NCI-H69 (cell line): Measurements from ENCODE around the gene TMEM125.

Source experiments
- DNase-seq: peaks from one replicate; lab custom pipeline; 2025; lab: John Stamatoyannopoulos, UW

TMEM125 gene

GRCh38 chr1:43312212-43312623, 42.4 kb downstream of the TMEM125 start:
- no peak for DNase-seq

DNA sequence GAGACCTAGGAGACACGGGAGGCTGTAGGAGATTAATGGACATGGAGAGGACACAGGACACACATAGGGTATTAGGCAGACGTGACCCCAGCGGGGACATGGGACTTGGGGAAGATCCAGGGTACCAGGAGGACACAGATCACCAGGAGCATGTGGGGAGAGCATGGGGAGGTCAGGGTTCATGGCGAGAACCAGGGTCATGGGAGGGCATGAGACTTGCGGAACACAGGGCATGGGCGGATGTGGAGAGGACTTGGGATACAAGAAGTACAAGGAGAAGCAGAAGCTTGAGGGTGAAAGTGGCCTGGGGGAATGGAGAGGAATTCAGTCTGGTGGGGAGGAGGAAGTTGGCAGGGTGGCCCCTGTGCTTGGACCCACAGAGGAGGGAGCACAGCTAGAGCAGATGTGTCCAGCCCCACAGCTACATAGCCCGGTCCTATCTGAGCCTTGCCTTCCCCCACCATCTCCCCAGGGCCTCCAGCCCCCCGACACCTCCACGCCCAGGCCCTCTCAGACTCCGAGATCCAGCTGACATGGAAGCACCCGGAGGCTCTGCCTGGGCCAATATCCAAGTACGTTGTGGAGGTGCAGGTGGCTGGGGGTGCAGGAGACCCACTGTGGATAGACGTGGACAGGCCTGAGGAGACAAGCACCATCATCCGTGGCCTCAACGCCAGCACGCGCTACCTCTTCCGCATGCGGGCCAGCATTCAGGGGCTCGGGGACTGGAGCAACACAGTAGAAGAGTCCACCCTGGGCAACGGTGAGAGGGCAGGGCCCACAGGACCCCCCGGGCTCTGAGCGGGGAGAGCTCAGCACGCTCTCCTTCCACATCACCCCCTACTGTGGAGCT, 43.1 kb downstream of the TMEM125 start:
- DNase-seq: no peak

DNA sequence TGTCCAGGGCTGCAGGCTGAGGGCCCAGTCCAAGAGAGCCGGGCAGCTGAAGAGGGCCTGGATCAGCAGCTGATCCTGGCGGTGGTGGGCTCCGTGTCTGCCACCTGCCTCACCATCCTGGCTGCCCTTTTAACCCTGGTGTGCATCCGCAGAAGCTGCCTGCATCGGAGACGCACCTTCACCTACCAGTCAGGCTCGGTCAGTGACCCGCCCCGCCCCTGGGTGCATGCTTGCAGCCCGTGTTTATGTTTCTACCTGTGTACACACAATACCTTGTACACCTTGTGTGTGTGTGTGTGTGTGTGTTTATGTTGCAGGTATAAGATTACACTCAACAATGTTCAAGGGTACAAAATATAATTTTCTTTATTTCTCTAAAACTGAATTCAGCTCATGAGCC, 44.0 kb downstream of the TMEM125 start:
- DNase-seq: no peak

GRCh38 chr1:43314233-43314632, 44.5 kb downstream of the TMEM125 start:
- no peak for DNase-seq

DNA sequence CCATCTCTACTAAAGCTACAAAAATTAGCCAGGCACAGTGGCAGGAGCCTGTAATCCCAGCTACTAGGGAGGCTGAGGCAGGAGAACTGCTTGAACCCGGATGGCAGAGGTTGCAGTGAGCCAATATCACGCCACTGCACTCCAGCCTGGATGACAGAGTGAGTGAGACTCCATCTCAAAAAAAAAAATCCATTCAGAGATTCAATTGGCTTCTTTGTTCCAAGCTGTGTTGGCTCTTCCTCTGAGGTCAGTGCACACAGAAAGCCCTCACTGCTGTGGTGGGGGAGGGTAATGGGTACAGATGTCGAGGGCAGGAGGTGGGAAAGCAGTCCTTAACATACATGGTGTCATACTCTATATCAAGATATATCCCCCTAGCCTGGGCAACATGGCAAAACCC, 45.7 kb downstream of the TMEM125 start:
- no peak for DNase-seq

- no peak for DNase-seq
Observed at GRCh38 chr1:43315963-43316737, 46.4 kb downstream of the TMEM125 start.

DNA sequence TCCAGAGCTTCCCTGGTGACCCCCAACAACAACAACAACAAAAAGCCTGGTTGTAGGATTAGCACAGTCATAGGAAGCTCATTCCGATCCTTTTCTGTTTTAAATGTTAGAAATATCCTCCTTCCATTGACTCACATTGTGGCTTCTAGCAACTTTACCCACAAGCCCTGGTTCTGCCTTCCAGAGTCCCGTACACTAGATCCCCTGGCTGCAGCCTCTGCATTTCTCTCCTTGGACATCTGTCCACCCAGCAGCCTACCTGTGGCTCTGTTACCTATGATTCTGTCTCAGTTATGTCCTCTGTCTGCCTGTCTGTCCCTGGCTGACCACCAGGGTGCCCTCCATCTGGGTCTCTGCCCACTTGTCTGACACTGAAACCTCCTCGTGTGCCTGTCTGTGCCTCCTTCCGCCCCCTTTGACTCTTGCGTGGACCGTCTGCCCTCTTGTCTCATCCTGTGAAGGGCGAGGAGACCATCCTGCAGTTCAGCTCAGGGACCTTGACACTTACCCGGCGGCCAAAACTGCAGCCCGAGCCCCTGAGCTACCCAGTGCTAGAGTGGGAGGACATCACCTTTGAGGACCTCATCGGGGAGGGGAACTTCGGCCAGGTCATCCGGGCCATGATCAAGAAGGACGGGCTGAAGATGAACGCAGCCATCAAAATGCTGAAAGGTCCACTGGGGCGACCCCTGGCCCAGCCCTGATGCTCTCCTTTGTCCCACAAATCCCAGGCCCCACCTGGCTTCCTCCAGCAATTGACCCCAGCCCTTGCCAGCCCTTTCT, 47.1 kb downstream of the TMEM125 start:
- DNase-seq: no peak

GRCh38 chr1:43317817-43318471, 48.2 kb downstream of the TMEM125 start:
- no peak for DNase-seq

- DNase-seq: no peak
Observed at GRCh38 chr1:43318831-43319230, 49.0 kb downstream of the TMEM125 start.

DNA sequence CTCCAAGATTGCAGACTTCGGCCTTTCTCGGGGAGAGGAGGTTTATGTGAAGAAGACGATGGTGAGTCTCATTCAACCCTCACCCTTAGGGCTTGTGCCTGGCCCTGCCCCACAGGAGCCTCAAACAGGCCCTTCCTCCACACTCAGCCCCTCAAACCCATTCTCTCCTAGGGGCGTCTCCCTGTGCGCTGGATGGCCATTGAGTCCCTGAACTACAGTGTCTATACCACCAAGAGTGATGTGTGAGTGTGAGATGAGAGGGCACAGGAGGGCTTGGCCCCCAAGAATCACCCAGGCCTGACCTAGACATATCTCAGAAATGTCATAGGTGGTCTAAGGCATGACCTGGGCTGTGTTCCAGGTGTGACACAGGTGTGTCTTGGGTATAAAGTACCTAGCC, 49.5 kb downstream of the TMEM125 start:
- DNase-seq: no peak

GRCh38 chr1:43319766-43320165, 50.0 kb downstream of the TMEM125 start:
- no peak for DNase-seq

DNA sequence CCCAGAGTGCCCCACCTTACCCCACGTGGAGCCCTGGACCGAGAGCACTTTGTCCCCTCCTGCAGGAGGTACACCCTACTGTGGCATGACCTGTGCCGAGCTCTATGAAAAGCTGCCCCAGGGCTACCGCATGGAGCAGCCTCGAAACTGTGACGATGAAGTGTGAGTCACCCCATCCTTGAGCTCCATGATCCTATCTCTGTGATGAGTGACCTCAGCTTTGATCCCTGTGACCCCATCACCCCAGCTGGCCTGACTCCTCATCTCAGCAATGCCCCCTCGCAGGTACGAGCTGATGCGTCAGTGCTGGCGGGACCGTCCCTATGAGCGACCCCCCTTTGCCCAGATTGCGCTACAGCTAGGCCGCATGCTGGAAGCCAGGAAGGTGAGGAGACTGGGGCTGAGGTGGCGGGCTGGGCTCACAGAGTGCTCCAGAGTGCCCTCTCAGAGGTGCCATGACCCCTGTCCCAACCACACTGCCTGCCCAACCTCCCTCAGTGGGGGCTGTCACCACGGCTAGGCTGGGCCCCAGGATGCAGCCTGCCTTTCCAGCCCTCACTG, 51.6 kb downstream of the TMEM125 start:
- no peak for DNase-seq

GRCh38 chr1:43322506-43322905, 52.7 kb downstream of the TMEM125 start:
- no peak for DNase-seq
